ENCODE data around the gene CDK11B.
"Not testable (repeated sequence)": the region's sequence is repeated elsewhere in the genome, so short reads cannot be mapped to it uniquely, and the experiment has no call there.

CDK11B gene

GRCh38 chr1:1683104-1683905 lies 24.5 kb upstream of the CDK11B start:
- no peak for DNase-seq (ENCODE audit: low spot score)
- FAIRE-seq, result no peak

GRCh38 chr1:1680912-1681273 lies 22.1 kb upstream of the CDK11B start:
- DNase-seq (ENCODE audit: low spot score) (no peak), FAIRE-seq (no peak)

GRCh38 chr1:1680031-1680911 lies 21.5 kb upstream of the CDK11B start:
- FAIRE-seq (no peak), DNase-seq (ENCODE audit: low spot score) (no peak)

GRCh38 chr1:1678581-1679380 lies 20.0 kb upstream of the CDK11B start:
- DNase-seq (ENCODE audit: low spot score) (no peak), FAIRE-seq (no peak)

GRCh38 chr1:1677718-1678580 lies 19.1 kb upstream of the CDK11B start:
- no peak for FAIRE-seq
- no peak for DNase-seq (ENCODE audit: low spot score)

- FAIRE-seq; DNase-seq (ENCODE audit: low spot score): not testable (repeated sequence)
Observed at GRCh38 chr1:1676087-1676486, 17.3 kb upstream of the CDK11B start.

- not testable (repeated sequence) for DNase-seq (ENCODE audit: low spot score); FAIRE-seq
Observed at GRCh38 chr1:1675218-1675617, 16.4 kb upstream of the CDK11B start.

- not testable (repeated sequence) for FAIRE-seq; DNase-seq (ENCODE audit: low spot score)
Observed at GRCh38 chr1:1674806-1675205, 16.0 kb upstream of the CDK11B start.

DNA sequence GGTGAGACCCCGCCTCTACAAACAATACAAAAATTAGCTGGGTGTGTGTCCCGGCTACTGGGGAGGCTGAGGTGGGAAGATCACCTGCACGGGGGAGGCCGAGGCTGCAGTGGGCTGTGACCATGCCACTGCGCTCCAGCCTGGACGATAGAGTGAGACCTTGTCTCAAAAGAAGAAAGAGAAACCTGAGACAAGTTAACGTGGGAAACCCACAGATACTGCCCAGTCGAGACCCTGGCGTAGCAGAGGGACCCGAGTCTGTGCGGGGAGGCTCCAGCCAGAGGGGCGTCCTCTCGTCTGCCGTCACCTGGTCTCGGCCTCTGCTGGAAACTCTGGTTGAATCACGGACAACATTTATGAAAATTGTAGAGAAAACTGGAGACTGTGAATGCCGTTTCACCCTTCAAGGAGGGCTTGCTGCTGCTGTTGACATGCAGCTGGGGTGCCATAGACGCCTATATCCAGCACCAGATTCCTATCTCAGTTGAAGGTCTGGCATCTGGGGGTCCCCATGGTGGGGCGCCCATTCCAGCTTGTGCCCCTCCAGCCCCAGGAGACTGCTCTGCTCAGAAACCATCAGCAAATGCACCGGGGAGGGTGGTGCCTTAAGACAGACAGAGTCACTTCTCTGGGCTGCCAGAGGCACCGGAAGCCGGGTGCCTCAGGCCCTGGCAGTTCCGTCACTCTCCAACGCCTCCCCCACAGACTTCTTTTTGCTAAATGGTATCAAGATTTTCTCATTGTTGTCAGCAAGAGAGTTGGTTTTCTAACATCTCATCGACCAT lies 13.6 kb upstream of the CDK11B start:
- DNase-seq (ENCODE audit: low spot score) (no peak), FAIRE-seq (no peak)

DNA sequence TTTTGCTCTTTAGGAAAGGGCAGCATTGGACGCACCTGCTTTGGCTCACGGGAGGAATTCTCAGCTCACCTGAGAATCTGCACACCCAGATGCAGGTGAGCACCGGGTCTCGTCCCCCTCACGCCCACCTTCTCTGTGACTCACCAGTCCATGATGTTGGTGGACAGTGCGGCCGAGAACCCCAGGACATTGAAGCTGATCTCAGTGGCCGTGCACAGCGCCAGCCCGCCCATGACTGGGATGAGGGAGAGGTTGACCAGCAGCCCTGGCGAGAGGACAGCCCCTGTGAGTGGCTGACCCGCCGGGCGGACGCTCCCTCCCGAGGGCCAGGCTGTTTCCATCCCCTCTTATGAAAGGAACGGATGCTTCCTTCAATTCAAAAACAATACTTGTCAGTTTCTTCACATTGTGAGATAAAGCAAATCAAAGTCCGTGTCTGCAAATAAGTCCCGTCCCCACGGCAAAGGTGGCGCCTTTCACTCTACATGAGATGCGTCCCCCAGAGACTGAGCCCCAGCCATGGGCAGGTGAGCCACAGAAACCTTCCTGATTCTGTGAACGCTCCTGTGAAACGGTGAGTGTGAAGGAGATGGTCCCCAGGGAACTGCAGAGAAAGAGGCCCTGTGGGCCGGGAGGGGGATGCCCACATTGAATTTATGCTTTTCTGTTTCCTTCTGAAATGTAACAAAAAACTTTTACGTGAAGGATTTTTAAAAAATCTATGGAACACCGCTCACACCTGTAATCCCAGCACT lies 12.7 kb upstream of the CDK11B start:
- DNase-seq (ENCODE audit: low spot score), result no peak
- FAIRE-seq, result no peak

DNA sequence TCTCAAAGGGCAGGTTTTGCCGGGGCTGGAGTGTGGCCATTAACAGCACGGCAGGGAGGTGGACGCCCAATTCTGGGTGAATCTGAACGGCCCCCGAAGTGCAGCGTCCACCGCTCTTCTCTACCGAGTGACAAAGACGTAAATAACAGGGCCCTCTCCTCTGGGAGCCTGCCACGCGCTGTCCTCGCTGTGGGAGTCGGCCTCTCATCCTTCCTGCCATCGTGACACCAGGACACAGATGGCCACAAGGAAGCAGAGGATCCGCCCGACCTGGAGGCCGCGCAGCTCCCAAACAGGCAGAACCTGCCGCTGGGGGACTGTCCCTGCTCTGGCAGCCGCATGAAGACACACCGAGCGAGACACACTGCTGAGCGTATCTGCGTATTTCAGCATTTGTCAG lies 12.1 kb upstream of the CDK11B start:
- DNase-seq (ENCODE audit: low spot score), result no peak
- no peak for FAIRE-seq

GRCh38 chr1:1669468-1670440 lies 10.9 kb upstream of the CDK11B start:
- no peak for DNase-seq (ENCODE audit: low spot score)
- no peak for FAIRE-seq

DNA sequence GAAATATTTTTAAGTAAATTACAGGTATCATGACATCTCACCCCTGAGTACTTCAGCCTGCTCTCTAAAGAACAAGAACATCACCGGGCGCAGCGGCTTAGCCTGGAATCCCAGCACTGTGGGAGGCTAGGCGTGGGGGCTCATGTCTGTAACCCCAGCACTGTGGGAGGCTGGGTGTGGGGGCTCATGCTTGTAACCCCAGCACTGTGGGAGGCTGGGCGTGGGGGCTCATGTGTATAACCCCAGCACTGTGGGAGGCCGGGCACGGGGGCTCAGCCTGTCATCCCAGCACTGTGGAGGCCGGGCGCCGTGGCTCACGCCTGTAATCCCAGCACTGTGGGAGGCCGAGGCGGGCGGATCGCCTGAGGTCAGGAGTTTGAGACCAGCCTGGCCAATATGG lies 7.7 kb upstream of the CDK11B start:
- FAIRE-seq, result no peak
- DNase-seq (ENCODE audit: low spot score), result no peak

DNA sequence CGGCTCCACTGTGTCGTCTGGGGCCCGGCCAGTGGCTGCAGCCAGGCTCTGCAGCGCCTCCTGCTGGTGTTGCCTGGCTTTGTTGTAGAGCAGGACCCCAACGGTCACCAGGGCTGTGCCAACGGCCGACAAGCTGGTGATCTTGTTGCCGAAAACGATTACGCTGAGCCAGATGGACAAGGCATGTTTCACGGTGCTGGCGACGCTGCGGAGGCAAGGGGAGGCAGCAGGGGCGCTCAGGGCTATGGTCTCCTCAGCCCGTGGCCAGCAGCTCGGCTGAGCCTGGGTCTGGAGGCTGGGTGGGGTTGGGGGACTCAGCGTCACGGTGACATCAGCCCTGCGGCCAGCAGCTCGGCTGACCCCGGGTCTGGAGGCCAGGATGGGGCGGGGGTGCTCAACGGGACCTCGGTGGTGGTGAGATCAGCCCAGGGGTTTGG lies 7.0 kb upstream of the CDK11B start:
- no peak for DNase-seq (ENCODE audit: low spot score)
- FAIRE-seq, result no peak

DNA sequence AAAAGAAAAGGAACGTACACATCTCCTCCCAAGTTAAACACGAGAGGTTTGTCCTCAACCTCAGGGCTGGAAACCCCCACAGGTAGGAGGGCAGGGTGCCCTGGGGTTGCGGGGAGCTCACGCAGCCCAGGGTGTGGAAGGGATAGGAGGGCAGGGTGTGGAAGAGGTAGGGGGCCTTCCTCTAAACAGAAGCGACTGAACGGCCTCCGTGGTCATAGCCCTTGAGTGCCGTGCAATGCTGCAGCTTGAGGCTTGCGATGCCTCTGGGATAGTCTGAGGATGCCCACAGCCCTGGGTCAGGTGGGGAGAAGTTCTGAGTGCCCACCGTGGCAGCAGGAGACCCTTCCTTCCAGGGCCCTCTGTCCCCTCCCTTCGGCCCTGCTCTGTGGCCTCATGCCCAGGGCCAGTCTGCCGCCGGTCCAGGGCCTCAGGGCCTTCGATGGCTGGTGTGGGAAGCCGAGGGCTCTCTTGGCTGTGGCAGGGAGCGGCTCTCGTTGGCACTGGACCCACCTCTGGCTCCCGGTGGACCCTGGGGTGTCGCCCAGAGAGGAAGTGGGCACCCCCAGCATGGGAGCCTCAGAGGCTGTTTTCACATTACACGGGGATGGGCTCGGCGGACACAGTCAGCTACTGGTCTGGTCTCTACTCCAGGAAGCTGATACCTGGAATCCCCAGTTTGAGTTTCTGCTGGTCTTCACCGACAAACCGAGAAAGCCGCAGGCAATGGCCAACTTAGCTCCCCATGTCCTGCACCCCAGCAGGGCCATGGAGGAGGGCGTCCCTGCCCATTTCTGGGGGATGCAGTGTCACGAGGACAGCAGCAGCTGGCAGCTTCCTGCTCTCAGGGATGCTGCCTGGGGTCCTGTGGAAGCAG lies 6.4 kb upstream of the CDK11B start:
- DNase-seq (ENCODE audit: low spot score) (no peak), FAIRE-seq (no peak)

- FAIRE-seq; DNase-seq (ENCODE audit: low spot score): not testable (repeated sequence)
Observed at GRCh38 chr1:1664318-1664717, 5.5 kb upstream of the CDK11B start.

Data from RCC 7860 (cell line).